HG03108 (cell line): ENCODE measurements around the gene PEX16.

Experiments used
- ATAC-seq: cut with Tn5 transposase; IDR thresholded peaks from one replicate; pipeline ENCODE4 v1.9.1; 2021; ENCODE audit warnings: moderate library complexity; ENCODE audit not compliant: unreplicated experiment

The PEX16 gene

GRCh38 chr11:45917623-45918330 is at the start of gene PEX16:
TSS of gene PEX16 (minus strand) at chr11:45917877. CDS start at chr11:45917811, 66 bp downstream.
- peak; percentile 85 for ATAC-seq

GRCh38 chr11:45964911-45965389 is 47.3 kb upstream of the PEX16 start:
- ATAC-seq, result peak; percentile 61

- no peak for ATAC-seq
Observed at GRCh38 chr11:45961751-45962240, 44.1 kb upstream of the PEX16 start.

- no peak for ATAC-seq
Observed at GRCh38 chr11:45960387-45961095, 42.9 kb upstream of the PEX16 start.

- ATAC-seq, result no peak
Observed at GRCh38 chr11:45959851-45960250, 42.2 kb upstream of the PEX16 start.

GRCh38 chr11:45949992-45950407 is 32.3 kb upstream of the PEX16 start:
- no peak for ATAC-seq

GRCh38 chr11:45948356-45948755 is 30.7 kb upstream of the PEX16 start:
- ATAC-seq, result no peak

- no peak for ATAC-seq
Observed at GRCh38 chr11:45947885-45948284, 30.2 kb upstream of the PEX16 start.

GRCh38 chr11:45945397-45945999 is 27.8 kb upstream of the PEX16 start:
- no peak for ATAC-seq

- ATAC-seq, result no peak
Observed at GRCh38 chr11:45942381-45942780, 24.7 kb upstream of the PEX16 start.

- no peak for ATAC-seq
Observed at GRCh38 chr11:45941285-45941684, 23.6 kb upstream of the PEX16 start.

- ATAC-seq, result no peak
Observed at GRCh38 chr11:45939836-45940235, 22.2 kb upstream of the PEX16 start.

GRCh38 chr11:45937916-45938315 is 20.2 kb upstream of the PEX16 start:
- no peak for ATAC-seq

- no peak for ATAC-seq
Observed at GRCh38 chr11:45936511-45937054, 18.9 kb upstream of the PEX16 start.

- ATAC-seq, result no peak
Observed at GRCh38 chr11:45935349-45936064, 17.8 kb upstream of the PEX16 start.

- ATAC-seq, result no peak
Observed at GRCh38 chr11:45934580-45935318, 17.1 kb upstream of the PEX16 start.

- no peak for ATAC-seq
Observed at GRCh38 chr11:45933846-45934579, 16.3 kb upstream of the PEX16 start.

- no peak for ATAC-seq
Observed at GRCh38 chr11:45933131-45933831, 15.6 kb upstream of the PEX16 start.

GRCh38 chr11:45932217-45932616 is 14.5 kb upstream of the PEX16 start:
- no peak for ATAC-seq
